ENCODE data around the gene TENT5C. TPM values are rescaled to one million over a fixed set of nuclear protein-coding genes. Genes with fewer than 3 reads are reported as not detected.

TENT5C gene
- polyA plus RNA-seq, 1 experiment = 1.9 TPM

- CTCF ChIA-PET = no interaction called here
- Histone ChIP-seq H3K36me3 (ENCODE audit: control insufficient read depth, insufficient read depth, low read length) (no peaks in the 10 kb centered on the region), H3K27me3 (ENCODE audit: control insufficient read depth, insufficient read depth, low read length) (peaks cover 2% of the 10 kb centered on the region), H3K4me3 (ENCODE audit: low read depth, low read length) (no peak overlapping the region)
- TF ChIP-seq CTCF (IDR thresholded peaks at IDR 0.05; ENCODE audit: insufficient read depth, low read depth, low read length) = no peak
- POLR2A ChIA-PET = no interaction called here
- no peak for DNase-seq (ENCODE audit: low read depth)
Observed at GRCh38 chr1:117659550-117660270, 53.9 kb downstream of the TENT5C start.

GRCh38 chr1:117660271-117660965, 54.6 kb downstream of the TENT5C start:
- Histone ChIP-seq H3K4me3 (ENCODE audit: low read depth, low read length) (no peak overlapping the region), H3K36me3 (ENCODE audit: control insufficient read depth, insufficient read depth, low read length) (no peaks in the 10 kb centered on the region), H3K27me3 (ENCODE audit: control insufficient read depth, insufficient read depth, low read length) (peaks cover 2% of the 10 kb centered on the region)
- ChIA-PET POLR2A (no interaction called here), CTCF (no interaction called here)
- no peak for TF ChIP-seq CTCF (IDR thresholded peaks at IDR 0.05; ENCODE audit: insufficient read depth, low read depth, low read length)
- DNase-seq (ENCODE audit: low read depth) = no peak

- peaks cover 2% of the 10 kb centered on the region for H3K27me3 ChIP-seq (ENCODE audit: control insufficient read depth, insufficient read depth, low read length)
- no peak for TF ChIP-seq CTCF (IDR thresholded peaks at IDR 0.05; ENCODE audit: insufficient read depth, low read depth, low read length)
- no peak for DNase-seq (ENCODE audit: low read depth)
- no peak overlapping the region for H3K4me3 ChIP-seq (ENCODE audit: low read depth, low read length)
- ChIA-PET POLR2A (no interaction called here), CTCF (interaction anchor here (1.0 kb wide), 1 partner anchor 10 kb away, joined by 3 read pairs; no protein-coding TSS in a partner anchor)
- H3K36me3 ChIP-seq (ENCODE audit: control insufficient read depth, insufficient read depth, low read length) = no peaks in the 10 kb centered on the region
Observed at GRCh38 chr1:117661027-117661426, 55.2 kb downstream of the TENT5C start.

- H3K27me3 ChIP-seq (ENCODE audit: control insufficient read depth, insufficient read depth, low read length) = peaks cover 2% of the 10 kb centered on the region
- no peak for TF ChIP-seq CTCF (IDR thresholded peaks at IDR 0.05; ENCODE audit: insufficient read depth, low read depth, low read length)
- ChIA-PET CTCF (interaction anchor here (1.4 kb wide), 1 partner anchor 92 kb away, joined by 4 read pairs; no protein-coding TSS in a partner anchor), POLR2A (no interaction called here)
- no peak overlapping the region for H3K4me3 ChIP-seq (ENCODE audit: low read depth, low read length)
- H3K36me3 ChIP-seq (ENCODE audit: control insufficient read depth, insufficient read depth, low read length) = no peaks in the 10 kb centered on the region
- no peak for DNase-seq (ENCODE audit: low read depth)
Observed at GRCh38 chr1:117662667-117663066, 56.8 kb downstream of the TENT5C start.

- POLR2A ChIA-PET = no interaction called here
- CTCF ChIA-PET = interaction anchor here (1.4 kb wide), 1 partner anchor 91 kb away, joined by 4 read pairs; no protein-coding TSS in a partner anchor
- TF ChIP-seq CTCF (IDR thresholded peaks at IDR 0.05; ENCODE audit: insufficient read depth, low read depth, low read length) = no peak
- no peak for DNase-seq (ENCODE audit: low read depth)
- H3K27me3 ChIP-seq (ENCODE audit: control insufficient read depth, insufficient read depth, low read length) = peaks cover 2% of the 10 kb centered on the region
- H3K36me3 ChIP-seq (ENCODE audit: control insufficient read depth, insufficient read depth, low read length) = no peaks in the 10 kb centered on the region
- no peak overlapping the region for H3K4me3 ChIP-seq (ENCODE audit: low read depth, low read length)
Observed at GRCh38 chr1:117663156-117663902, 57.5 kb downstream of the TENT5C start.
